GM08714 (cell line): Measurements from ENCODE around the gene PEX11B.

Source experiments
- H3K4me3 ChIP-seq: fragments of 200-500 bp; sonication (Bioruptor generic); 2 replicates; pipeline ENCODE4 v1.5.1; 2014; ENCODE audit warnings: mild to moderate bottlenecking, low read length, inconsistent platforms
- ZNF274 ChIP-seq: IDR thresholded peaks from 2 replicates; pipeline ENCODE4 v1.6.1; 2012; ENCODE audit warnings: mild to moderate bottlenecking, low read depth, low read length

PEX11B gene

GRCh38 chr1:145957443-145958319 is 39.2 kb upstream of the PEX11B start, which contains the start of gene LIX1L:
TSS of gene LIX1L (minus strand) at chr1:145958017. CDS start at chr1:145957927, 90 bp downstream.
- TF ChIP-seq ZNF274: no peak
- peak within 1 kb of the TSS; percentile 97 for H3K4me3 ChIP-seq

- TF ChIP-seq ZNF274: no peak
- H3K4me3 ChIP-seq: peak overlapping the region; percentile 97
Observed at GRCh38 chr1:145956781-145957442, 38.4 kb upstream of the PEX11B start.

GRCh38 chr1:145956361-145956760 is 37.8 kb upstream of the PEX11B start:
- no peak for TF ChIP-seq ZNF274
- H3K4me3 ChIP-seq: peak overlapping the region; percentile 97; the same call in 1 of the 2 replicates

GRCh38 chr1:145955436-145955835 is 36.9 kb upstream of the PEX11B start:
- H3K4me3 ChIP-seq: no peak overlapping the region
- TF ChIP-seq ZNF274: no peak

GRCh38 chr1:145953861-145954260 is 35.3 kb upstream of the PEX11B start:
- H3K4me3 ChIP-seq: no peak overlapping the region
- no peak for TF ChIP-seq ZNF274

GRCh38 chr1:145952903-145953302 is 34.4 kb upstream of the PEX11B start:
- no peak overlapping the region for H3K4me3 ChIP-seq
- TF ChIP-seq ZNF274: no peak

GRCh38 chr1:145951526-145951925 is 33.0 kb upstream of the PEX11B start:
- no peak overlapping the region for H3K4me3 ChIP-seq
- no peak for TF ChIP-seq ZNF274

- no peak for TF ChIP-seq ZNF274
- no peak overlapping the region for H3K4me3 ChIP-seq
Observed at GRCh38 chr1:145949219-145949618, 30.7 kb upstream of the PEX11B start.

GRCh38 chr1:145947551-145947950 is 29.0 kb upstream of the PEX11B start:
- TF ChIP-seq ZNF274: no peak
- no peak overlapping the region for H3K4me3 ChIP-seq

- no peak for TF ChIP-seq ZNF274
- no peak overlapping the region for H3K4me3 ChIP-seq
Observed at GRCh38 chr1:145946477-145946986, 28.0 kb upstream of the PEX11B start.

GRCh38 chr1:145944532-145944931 is 26.0 kb upstream of the PEX11B start:
- TF ChIP-seq ZNF274: no peak
- no peak overlapping the region for H3K4me3 ChIP-seq

- TF ChIP-seq ZNF274: no peak
- no peak overlapping the region for H3K4me3 ChIP-seq
Observed at GRCh38 chr1:145942871-145943270, 24.4 kb upstream of the PEX11B start.

- no peak overlapping the region for H3K4me3 ChIP-seq
- no peak for TF ChIP-seq ZNF274
Observed at GRCh38 chr1:145942405-145942804, 23.9 kb upstream of the PEX11B start.

GRCh38 chr1:145937436-145937835 is 18.9 kb upstream of the PEX11B start:
- H3K4me3 ChIP-seq: no peak overlapping the region
- no peak for TF ChIP-seq ZNF274

GRCh38 chr1:145936247-145936646 is 17.7 kb upstream of the PEX11B start:
- H3K4me3 ChIP-seq: no peak overlapping the region
- no peak for TF ChIP-seq ZNF274
